H7 (cell line): ENCODE measurements around the gene NUP160. TPM values are rescaled to one million over a fixed set of nuclear protein-coding genes. Genes with fewer than 3 reads are reported as not detected.
"Not testable (repeated sequence)": the region's sequence is repeated elsewhere in the genome, so short reads cannot be mapped to it uniquely, and the experiment has no call there.

Source experiments
- DNase-seq: peaks from one replicate; pipeline ENCODE4 v3.0.0; 2012
- H3K27me3 ChIP-seq: 2 replicates; pipeline ENCODE4 v1.6.0; 2011; ENCODE audit warnings: mild to moderate bottlenecking, low read length; ENCODE audit not compliant: control insufficient read depth, insufficient read depth
- H3K36me3 ChIP-seq: replicated peaks from 2 replicates; pipeline ENCODE4 v1.5.1; 2011; ENCODE audit warnings: low read length; ENCODE audit not compliant: control insufficient read depth, insufficient read depth
- H3K4me3 ChIP-seq: 2 replicates; pipeline ENCODE4 v1.5.1; 2011; ENCODE audit warnings: low read depth, mild to moderate bottlenecking, control low read depth, low read length, moderate library complexity; ENCODE audit not compliant: insufficient read depth
- total RNA-seq: library from RNA; depleted of rRNA; stranded (reverse); fragments of >200 nt; shearing (Covaris generic); gene quantifications from 2 replicates; pipeline ENCODE4 v1.2.3, GENCODE V29; 2014

The NUP160 gene
- total RNA-seq, 1 experiment from 2014 or later: 48.0 TPM

- no peak for DNase-seq
- H3K36me3 ChIP-seq: peaks cover 5% of the 10 kb centered on the region
- H3K4me3 ChIP-seq: no peak overlapping the region
Measured at GRCh38 chr11:47850337-47850736, 2.2 kb upstream of the NUP160 start.

GRCh38 chr11:47848700-47849155 is 578 bp upstream of the NUP160 start:
- peak overlapping the region; percentile 94 for H3K4me3 ChIP-seq

More at GRCh38 chr11:47850337-47850736, 2.2 kb upstream of the NUP160 start:
- H3K27me3 ChIP-seq: no peaks in the 10 kb centered on the region

GRCh38 chr11:47847537-47847891 is 636 bp downstream of the NUP160 start:
- DNase-seq: no peak
- peaks cover 22% of the 10 kb centered on the region for H3K36me3 ChIP-seq
- H3K27me3 ChIP-seq: no peaks in the 10 kb centered on the region
- peak overlapping the region; percentile 94 for H3K4me3 ChIP-seq

More at GRCh38 chr11:47848700-47849155, 578 bp upstream of the NUP160 start:
- no peak for DNase-seq
- peaks cover 11% of the 10 kb centered on the region for H3K36me3 ChIP-seq
- no peaks in the 10 kb centered on the region for H3K27me3 ChIP-seq

GRCh38 chr11:47846998-47847397 is 1.2 kb downstream of the NUP160 start:
- peaks cover 27% of the 10 kb centered on the region for H3K36me3 ChIP-seq
- H3K4me3 ChIP-seq: no peak overlapping the region
- no peak for DNase-seq
- H3K27me3 ChIP-seq: no peaks in the 10 kb centered on the region

- DNase-seq: no peak
- no peaks in the 10 kb centered on the region for H3K27me3 ChIP-seq
- H3K36me3 ChIP-seq: peaks cover 39% of the 10 kb centered on the region
- H3K4me3 ChIP-seq: no peak overlapping the region
Measured at GRCh38 chr11:47843361-47844055, 4.6 kb downstream of the NUP160 start.

- Histone ChIP-seq H3K36me3 (peaks cover 41% of the 10 kb centered on the region), H3K27me3 (no peaks in the 10 kb centered on the region), H3K4me3 (no peak overlapping the region)
- no peak for DNase-seq
Measured at GRCh38 chr11:47842749-47843148, 5.4 kb downstream of the NUP160 start.

GRCh38 chr11:47837929-47838328 is 10.2 kb downstream of the NUP160 start:
- no peak overlapping the region for H3K4me3 ChIP-seq
- peaks cover 48% of the 10 kb centered on the region for H3K36me3 ChIP-seq
- no peak for DNase-seq
- no peaks in the 10 kb centered on the region for H3K27me3 ChIP-seq

- H3K4me3 ChIP-seq: no peak overlapping the region
- peaks cover 47% of the 10 kb centered on the region for H3K36me3 ChIP-seq
- no peaks in the 10 kb centered on the region for H3K27me3 ChIP-seq
- DNase-seq: no peak
Measured at GRCh38 chr11:47837292-47837691, 10.9 kb downstream of the NUP160 start.

GRCh38 chr11:47830013-47830412 is 18.1 kb downstream of the NUP160 start:
- DNase-seq, H3K4me3 ChIP-seq, H3K27me3 ChIP-seq: not testable (repeated sequence)
- peaks cover 16% of the 10 kb centered on the region for H3K36me3 ChIP-seq

- no peak overlapping the region for H3K4me3 ChIP-seq
- H3K27me3 ChIP-seq: no peaks in the 10 kb centered on the region
- H3K36me3 ChIP-seq: peaks cover 4% of the 10 kb centered on the region
- DNase-seq: no peak
Measured at GRCh38 chr11:47828284-47828683, 19.9 kb downstream of the NUP160 start.

GRCh38 chr11:47822664-47823063 is 25.5 kb downstream of the NUP160 start:
- H3K4me3 ChIP-seq, H3K27me3 ChIP-seq, DNase-seq: not testable (repeated sequence)
- peaks cover 12% of the 10 kb centered on the region for H3K36me3 ChIP-seq

GRCh38 chr11:47819743-47820142 is 28.4 kb downstream of the NUP160 start:
- Histone ChIP-seq H3K4me3 (no peak overlapping the region), H3K36me3 (peaks cover 20% of the 10 kb centered on the region), H3K27me3 (no peaks in the 10 kb centered on the region)
- no peak for DNase-seq

- H3K27me3 ChIP-seq: no peaks in the 10 kb centered on the region
- no peak overlapping the region for H3K4me3 ChIP-seq
- no peak for DNase-seq
- H3K36me3 ChIP-seq: peaks cover 17% of the 10 kb centered on the region
Measured at GRCh38 chr11:47800759-47801158, 47.4 kb downstream of the NUP160 start.

GRCh38 chr11:47797633-47798032 is 50.5 kb downstream of the NUP160 start:
- peaks cover 18% of the 10 kb centered on the region for H3K36me3 ChIP-seq
- no peak overlapping the region for H3K4me3 ChIP-seq
- H3K27me3 ChIP-seq: no peaks in the 10 kb centered on the region
- DNase-seq: no peak

- Histone ChIP-seq H3K36me3 (peaks cover 16% of the 10 kb centered on the region), H3K4me3 (no peak overlapping the region), H3K27me3 (no peaks in the 10 kb centered on the region)
- no peak for DNase-seq
Measured at GRCh38 chr11:47791774-47792430, 56.2 kb downstream of the NUP160 start.
